HL-60 (cell line): ENCODE results near the gene RAB10.

Source experiments
- DNase-seq, 2 experiments: peaks; one replicate each; pipeline ENCODE4 v3.0.0-alpha.2; 2010 to 2020; ENCODE audit warnings: low read depth in 1 of 2, low spot score in 1 of 2
- H3K27ac ChIP-seq: fragments of 250-450 bp; sonication (Bioruptor Pico); replicated peaks from 2 replicates; pipeline ENCODE4 v1.5.1; 2020; ENCODE audit warnings: mild to moderate bottlenecking, moderate library complexity
- H3K27me3 ChIP-seq: fragments of 250-450 bp; sonication (Bioruptor Pico); 2 replicates; pipeline ENCODE4 v1.5.1; 2021; ENCODE audit warnings: mild to moderate bottlenecking, moderate library complexity; ENCODE audit not compliant: insufficient read depth, poor library complexity, severe bottlenecking
- H3K4me3 ChIP-seq: replicated peaks from 2 replicates; pipeline ENCODE4 v1.5.1; 2011; ENCODE audit warnings: mild to moderate bottlenecking, control low read depth, low read length; ENCODE audit not compliant: insufficient read depth
- CTCF ChIP-seq: IDR thresholded peaks from one replicate; pipeline ENCODE4 v1.5.1; 2011; ENCODE audit warnings: low read length, control low read depth, inconsistent platforms; ENCODE audit not compliant: insufficient read depth
- GABPA ChIP-seq: IDR thresholded peaks from 2 replicates; pipeline ENCODE4 v1.6.1; 2012; ENCODE audit warnings: low read depth
- POLR2AphosphoS5 ChIP-seq: IDR thresholded peaks from 2 replicates; pipeline ENCODE4 v1.6.1; 2012; ENCODE audit warnings: low read depth
- REST ChIP-seq: IDR thresholded peaks from 2 replicates; pipeline ENCODE4 v1.6.1; 2012; ENCODE audit warnings: low read depth; ENCODE audit not compliant: insufficient replicate concordance
- SPI1 ChIP-seq: IDR thresholded peaks from 2 replicates; pipeline ENCODE4 v1.6.1; 2012; ENCODE audit warnings: low read depth, mild to moderate bottlenecking, borderline replicate concordance

Gene RAB10

GRCh38 chr2:26008851-26009566 is 24.9 kb upstream of the RAB10 start:
- Histone ChIP-seq H3K27ac (peak overlapping the region; percentile 75), H3K27me3 (no peaks in the 10 kb centered on the region), H3K4me3 (no peak overlapping the region)
- TF ChIP-seq POLR2AphosphoS5 (no peak; the same call in 1 of the 2 replicates), GABPA (no peak; the same call in 1 of the 2 replicates), SPI1 (peak; percentile 96), REST (no peak)
- peak; percentile 99 for DNase-seq

GRCh38 chr2:26009567-26009963 is 24.3 kb upstream of the RAB10 start:
- no peak for DNase-seq
- Histone ChIP-seq H3K4me3 (no peak overlapping the region), H3K27me3 (no peaks in the 10 kb centered on the region), H3K27ac (peak overlapping the region; percentile 75)
- TF ChIP-seq POLR2AphosphoS5 = no peak
- no peak for TF ChIP-seq SPI1
- no peak for TF ChIP-seq REST
- no peak for TF ChIP-seq GABPA
- TF ChIP-seq CTCF = no peak

- TF ChIP-seq SPI1 (no peak), REST (no peak), GABPA (no peak), CTCF (no peak), POLR2AphosphoS5 (no peak)
- DNase-seq = no peak
- Histone ChIP-seq H3K4me3 (no peak overlapping the region), H3K27ac (no peak overlapping the region; the same call in 1 of the 2 replicates), H3K27me3 (no peaks in the 10 kb centered on the region)
These were observed 22.9 kb upstream of the RAB10 start for GRCh38 chr2:26010943-26011342.
